Ovary (tissue), 10 donors: ENCODE measurements around the gene SSTR5. TPM values are rescaled to one million over a fixed set of nuclear protein-coding genes. Genes with fewer than 3 reads are reported as not detected.
"Not testable (repeated sequence)": the region's sequence is repeated elsewhere in the genome, so short reads cannot be mapped to it uniquely, and the experiment has no call there.

Source experiments
- DNase-seq, 5 donors: peaks; one replicate each; pipeline ENCODE4 v3.0.0-alpha.2; 2019 to 2020
- H3K27ac ChIP-seq, 2 donors: fragments of 200-600 bp; one replicate each; pipeline versions ENCODE4 v1.5.1 to v1.8.0; 2019 to 2022
- H3K27me3 ChIP-seq: fragments of 200-600 bp; one replicate; pipeline ENCODE4 v1.8.0; 2022
- H3K36me3 ChIP-seq: fragments of 200-600 bp; sonication (generic); one replicate; pipeline ENCODE4 v1.5.1; 2019
- H3K4me1 ChIP-seq: one replicate; pipeline ENCODE4 v1.8.1; 2013; ENCODE audit warnings: mild to moderate bottlenecking, moderate library complexity; ENCODE audit not compliant: insufficient read depth
- H3K4me3 ChIP-seq: fragments of 200-600 bp; sonication (generic); one replicate; pipeline ENCODE4 v1.5.1; 2017
- H3K9me3 ChIP-seq, 2 donors: fragments of 200-600 bp in 1 of 2; sonication (generic) in 1 of 2; one replicate each; pipeline versions ENCODE4 v1.5.1 to v1.8.1; 2013 to 2019; ENCODE audit warnings: mild to moderate bottlenecking in 1 of 2, moderate library complexity in 1 of 2
- EP300 ChIP-seq: sonication (generic); formaldehyde crosslinking; IDR thresholded peaks from one replicate; pipeline ENCODE4 v1.6.1; 2017; ENCODE audit warnings: antibody characterized with exemption
- POLR2A ChIP-seq: fragments of 450-650 bp; IDR thresholded peaks from one replicate; pipeline ENCODE4 v1.6.1; 2017; ENCODE audit warnings: antibody characterized with exemption, mild to moderate bottlenecking, moderate library complexity
- WGBS, 3 donors: extraction: QIAGEN DNeasy Blood & Tissue Kit in 1 of 3; methylation state at CpG; one replicate each; pipeline versions ENCODE4 v1.1.5 to v1.1.7; 2013 to 2017; 5-methylcytosine and 5-hydroxymethylcytosine counted together
- intact Hi-C, 4 donors: fragments of 100-400 bp; cut with DNase I; formaldehyde crosslinking; loops; one replicate each; pipeline versions ENCODE4 v1.11.0 to v1.15.1; 2022 to 2023
- long read RNA-seq, 3 donors: library from polyadenylated mRNA in 2 of 3; unstranded in 2 of 3; transcript quantifications; one replicate each; pipeline ENCODE4 v2.0.0 and lab custom pipeline, GENCODE V29; 2021 to 2026
- polyA plus RNA-seq, 2 donors: library from polyadenylated mRNA; stranded (reverse); fragments of 200-250 nt in 1 of 2; fragments of 350-450 nt in 1 of 2; fragmentation: Illumina TruSeq in 1 of 2; extraction: RNeasy Lipid Tissue Mini Kit (QIAGEN cat#74804) in 1 of 2; gene quantifications; one replicate each; pipeline ENCODE4 v1.2.3, GENCODE V29; 2013 to 2014
- total RNA-seq, 7 donors: library from RNA; depleted of rRNA in 2 of 7; stranded (reverse); fragments of >200 nt in 2 of 7; fragmentation: NEBNext Ultra II Directional in 3 of 7; extraction: Animal tissue kit (Norgen Biotek cat#: 25700) in 3 of 7; gene quantifications; one replicate each; pipeline versions ENCODE4 v1.1.0 to v1.2.4, GENCODE V29; 2016 to 2023
- TF ChIP-seq, protein P1 (sequence below), 3 donors: fragments of 450-650 bp in 2 of 3; fragments of 200-600 bp in 1 of 3; IDR thresholded peaks; one replicate each; pipeline versions ENCODE4 v1.5.1 to v1.8.0; 2016 to 2022; ENCODE audit warnings: antibody characterized with exemption in 3 of 3, mild to moderate bottlenecking in 1 of 3
- donor health status: DM: no; HTN: no; CAD: no; lungs with moderate emphysema.
- donor health status: DM: no; HTN: no; CAD: no.
- donor health status: Bipolar disorder and iron deficiency.
- donor health status: DM: yes; HTN: yes; CAD: no.
- donor health status: DM: no; HTN: no; CAD: no.
- donor health status: DM: yes; HTN: yes; CAD: no.

SSTR5 gene
- not detected for total RNA-seq
- not detected for polyA plus RNA-seq
- long read RNA-seq, donor 1, result 0 reads
- long read RNA-seq, donor 2, result 0 reads
- long read RNA-seq, donor 3, result 0 reads

DNA sequence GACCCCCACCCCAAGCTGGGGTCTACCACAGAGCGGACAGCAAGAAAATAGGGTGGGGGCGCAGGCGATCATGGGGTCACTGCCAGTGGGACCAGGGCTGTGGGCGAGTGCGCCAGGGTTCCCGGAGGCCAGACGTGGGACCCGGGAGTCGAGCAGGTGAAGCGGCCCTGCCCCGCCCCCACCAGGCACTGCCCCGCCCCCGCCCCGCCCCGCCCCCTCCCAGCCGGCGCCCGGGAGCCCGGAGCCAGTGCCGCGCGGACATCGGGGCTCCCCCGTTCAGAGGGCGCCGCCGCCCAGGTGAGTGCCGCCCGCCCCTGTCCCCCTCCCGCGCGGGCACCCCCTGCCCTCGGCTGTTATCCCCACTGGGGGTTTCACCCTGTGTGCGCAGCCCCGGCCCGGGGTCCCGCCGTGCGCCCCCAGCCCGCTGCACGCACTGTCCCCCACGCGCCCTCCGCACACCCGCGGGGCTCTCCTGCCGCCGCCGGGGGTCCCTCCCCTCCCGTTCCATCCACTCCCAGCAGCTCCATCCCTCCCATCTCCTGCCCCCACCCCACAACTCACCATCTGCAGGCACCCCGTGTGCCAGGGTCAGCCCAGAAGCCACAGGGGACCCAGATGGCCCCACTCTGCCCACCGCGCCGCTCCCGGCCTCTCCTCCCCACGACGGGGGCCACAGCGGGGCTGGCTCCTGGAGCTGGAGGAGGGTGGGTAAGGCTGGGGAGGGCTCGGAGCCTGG, at the start of gene SSTR5:
Gene SSTR5, plus strand, starts transcription at position 222 of the 736 bp plus-strand sequence. CDS start 6,122 bp downstream, outside the sequence.
- intact Hi-C loops, result loop anchor here in 1 of 4 donors (5.0 kb wide), 1 partner anchor 1230 kb away; no protein-coding TSS in a partner anchor
- no peak for DNase-seq
- TF ChIP-seq POLR2A (no peak), EP300 (no peak)
- TF ChIP-seq, protein P1, sequence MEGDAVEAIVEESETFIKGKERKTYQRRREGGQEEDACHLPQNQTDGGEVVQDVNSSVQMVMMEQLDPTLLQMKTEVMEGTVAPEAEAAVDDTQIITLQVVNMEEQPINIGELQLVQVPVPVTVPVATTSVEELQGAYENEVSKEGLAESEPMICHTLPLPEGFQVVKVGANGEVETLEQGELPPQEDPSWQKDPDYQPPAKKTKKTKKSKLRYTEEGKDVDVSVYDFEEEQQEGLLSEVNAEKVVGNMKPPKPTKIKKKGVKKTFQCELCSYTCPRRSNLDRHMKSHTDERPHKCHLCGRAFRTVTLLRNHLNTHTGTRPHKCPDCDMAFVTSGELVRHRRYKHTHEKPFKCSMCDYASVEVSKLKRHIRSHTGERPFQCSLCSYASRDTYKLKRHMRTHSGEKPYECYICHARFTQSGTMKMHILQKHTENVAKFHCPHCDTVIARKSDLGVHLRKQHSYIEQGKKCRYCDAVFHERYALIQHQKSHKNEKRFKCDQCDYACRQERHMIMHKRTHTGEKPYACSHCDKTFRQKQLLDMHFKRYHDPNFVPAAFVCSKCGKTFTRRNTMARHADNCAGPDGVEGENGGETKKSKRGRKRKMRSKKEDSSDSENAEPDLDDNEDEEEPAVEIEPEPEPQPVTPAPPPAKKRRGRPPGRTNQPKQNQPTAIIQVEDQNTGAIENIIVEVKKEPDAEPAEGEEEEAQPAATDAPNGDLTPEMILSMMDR (IDR thresholded peaks at IDR 0.05), result no peak
- Histone ChIP-seq H3K4me1 (no peaks in the 10 kb centered on the region), H3K36me3 (no peaks in the 10 kb centered on the region), H3K4me3 (no peak within 1 kb of the TSS), H3K27me3 (no peaks in the 10 kb centered on the region), H3K9me3 (no peaks in the 10 kb centered on the region), H3K27ac (no peak within 1 kb of the TSS)
- WGBS, 3 donors, result 3 to 5% (median 4%) methylated on average over 27 to 57 of the region's 59 CpGs

- Histone ChIP-seq H3K27me3 (no peaks in the 10 kb centered on the region), H3K9me3 (no peaks in the 10 kb centered on the region), H3K27ac (no peak overlapping the region), H3K4me3 (no peak overlapping the region), H3K36me3 (no peaks in the 10 kb centered on the region), H3K4me1 (peaks cover 7% of the 10 kb centered on the region)
- 81 to 84% (median 84%) methylated on average over 20 of the region's 20 CpGs for WGBS, 3 donors
- DNase-seq, result no peak
- intact Hi-C loops, result no loop called here
- no peak for TF ChIP-seq EP300
- TF ChIP-seq, protein P1 (IDR thresholded peaks at IDR 0.05), result no peak
- no peak for TF ChIP-seq POLR2A
Measured at GRCh38 chr16:1024138-1024537, 48.4 kb upstream of the SSTR5 start.

DNA sequence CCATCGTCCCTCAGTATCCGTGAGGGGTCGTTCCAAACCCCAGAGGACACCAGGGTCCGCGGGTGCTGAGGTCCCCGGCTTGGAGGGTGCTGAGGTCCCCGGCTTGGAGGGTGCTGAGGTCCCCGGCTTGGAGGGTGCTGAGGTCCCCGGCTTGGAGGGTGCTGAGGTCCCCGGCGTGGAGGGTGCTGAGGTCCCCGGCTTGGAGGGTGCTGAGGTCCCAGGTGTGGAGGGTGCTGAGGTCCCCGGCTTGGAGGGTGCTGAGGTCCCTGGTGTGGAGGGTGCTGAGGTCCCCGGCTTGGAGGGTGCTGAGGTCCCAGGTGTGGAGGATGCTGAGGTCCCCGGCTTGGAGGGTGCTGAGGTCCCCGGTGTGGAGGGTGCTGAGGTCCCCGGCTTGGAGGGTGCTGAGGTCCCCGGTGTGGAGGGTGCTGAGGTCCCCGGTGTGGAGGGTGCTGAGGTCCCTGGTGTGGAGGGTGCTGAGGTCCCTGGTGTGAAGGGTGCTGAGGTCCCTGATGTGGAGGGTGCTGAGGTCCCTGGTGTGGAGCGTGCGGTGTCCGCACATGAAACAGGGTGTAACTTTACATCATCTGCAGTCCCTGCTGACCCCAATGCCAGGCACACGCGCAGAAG, 47.3 kb upstream of the SSTR5 start:
- H3K9me3 ChIP-seq, H3K27ac ChIP-seq, H3K36me3 ChIP-seq, H3K27me3 ChIP-seq, intact Hi-C loops, H3K4me1 ChIP-seq, H3K4me3 ChIP-seq: not testable (repeated sequence)
- DNase-seq, result peak in 1 of 5 donors; percentile 33
- WGBS, 3 donors, result 66 to 71% (median 70%) methylated on average over 24 of the region's 24 CpGs

GRCh38 chr16:1026057-1026783, 46.3 kb upstream of the SSTR5 start:
- 30 to 46% (median 34%) methylated on average over 35 of the region's 35 CpGs for WGBS, 3 donors

More at GRCh38 chr16:1026057-1026783, 46.3 kb upstream of the SSTR5 start:
- H3K36me3 ChIP-seq, result no peaks in the 10 kb centered on the region
- no peak overlapping the region for H3K4me3 ChIP-seq
- no peak for DNase-seq
- H3K27me3 ChIP-seq, result no peaks in the 10 kb centered on the region
- TF ChIP-seq, protein P1 (IDR thresholded peaks at IDR 0.05), result no peak
- TF ChIP-seq POLR2A (no peak), EP300 (no peak)
- H3K27ac ChIP-seq, result no peak overlapping the region
- H3K4me1 ChIP-seq, result no peaks in the 10 kb centered on the region
- no peaks in the 10 kb centered on the region for H3K9me3 ChIP-seq
- intact Hi-C loops, result no loop called here
